Spleen (tissue), 13 donors: ENCODE measurements around the gene TJP1. TPM values are rescaled to one million over a fixed set of nuclear protein-coding genes. Genes with fewer than 3 reads are reported as not detected.

Source experiments
- DNase-seq: peaks from one replicate; pipeline ENCODE4 v3.0.0-alpha.2; 2020
- H3K27ac ChIP-seq, 8 donors: fragments of 200-600 bp; sonication (generic) in 7 of 8; 1 replicate in 4 of 8; 2 replicates in 4 of 8; pipeline versions ENCODE4 v1.5.0 to v1.8.0; 2016 to 2021; ENCODE audit warnings: inconsistent platforms in 4 of 8, mild to moderate bottlenecking in 4 of 8, moderate library complexity in 1 of 8
- H3K27me3 ChIP-seq, 7 donors: fragments of 200-600 bp; sonication (generic) in 6 of 7; replicated peaks in 1 of 7; 1 replicate in 4 of 7; 2 replicates in 3 of 7; pipeline versions ENCODE4 v1.5.0 to v1.8.0; 2016 to 2021; ENCODE audit warnings: inconsistent platforms in 3 of 7, mild to moderate bottlenecking in 1 of 7
- H3K36me3 ChIP-seq, 6 donors: fragments of 200-600 bp; sonication (generic) in 5 of 6; 1 replicate in 4 of 6; 2 replicates in 2 of 6; pipeline versions ENCODE4 v1.5.0 to v1.8.0; 2016 to 2021; ENCODE audit warnings: inconsistent platforms in 2 of 6
- H3K4me1 ChIP-seq, 6 donors: fragments of 200-600 bp; sonication (generic) in 5 of 6; 1 replicate in 3 of 6; 2 replicates in 3 of 6; pipeline versions ENCODE4 v1.5.0 to v1.8.0; 2016 to 2021; ENCODE audit warnings: inconsistent platforms in 3 of 6
- H3K4me3 ChIP-seq, 8 donors: fragments of 200-600 bp; sonication (generic) in 7 of 8; 1 replicate in 4 of 8; 2 replicates in 4 of 8; pipeline versions ENCODE4 v1.5.0 to v1.8.0; 2016 to 2021; ENCODE audit warnings: inconsistent platforms in 4 of 8, mild to moderate bottlenecking in 4 of 8, moderate library complexity in 2 of 8
- H3K9me3 ChIP-seq, 8 donors: fragments of 200-600 bp; sonication (generic) in 7 of 8; 1 replicate in 4 of 8; 2 replicates in 4 of 8; pipeline versions ENCODE4 v1.5.0 to v1.8.0; 2016 to 2021; ENCODE audit warnings: inconsistent platforms in 4 of 8
- CTCF ChIP-seq, 11 experiments: fragments of 200-600 bp in 7 of 11; fragments of 450-650 bp in 4 of 11; sonication (generic) in 4 of 11; IDR thresholded peaks in 8 of 11; conservative IDR thresholded peaks in 3 of 11; 1 replicate in 7 of 11; 2 replicates in 4 of 11; pipeline versions ENCODE4 v1.4.0 to v1.8.0; 2016 to 2021; ENCODE audit warnings: antibody characterized with exemption in 11 of 11, inconsistent platforms in 4 of 11, mild to moderate bottlenecking in 1 of 11
- POLR2A ChIP-seq, 3 donors: fragments of 450-650 bp; IDR thresholded peaks; one replicate each; pipeline ENCODE4 v1.5.1; 2017; ENCODE audit warnings: antibody characterized with exemption in 3 of 3, mild to moderate bottlenecking in 1 of 3
- POLR2AphosphoS5 ChIP-seq, 3 donors: sonication (generic); formaldehyde crosslinking; IDR thresholded peaks; one replicate each; pipeline ENCODE4 v1.5.1; 2017; ENCODE audit warnings: antibody characterized with exemption in 3 of 3
- WGBS, 5 donors: extraction: QIAGEN DNeasy Blood & Tissue Kit in 3 of 5; methylation state at CpG; one replicate each; pipeline versions ENCODE4 v1.1.5 to v1.1.7; 2013 to 2018; 5-methylcytosine and 5-hydroxymethylcytosine counted together
- intact Hi-C: fragments of 100-400 bp; cut with DNase I; formaldehyde crosslinking; loops from one replicate; pipeline ENCODE4 v1.15.0; 2023; ENCODE audit warnings: low total_unique reads
- long read RNA-seq, 2 donors: transcript quantifications; one replicate each; lab custom pipeline, GENCODE V29; 2026
- polyA plus RNA-seq, 3 donors: library from polyadenylated mRNA; stranded (reverse); fragments of 200-250 nt; gene quantifications; one replicate each; pipeline ENCODE4 v1.2.1, GENCODE V29; 2013
- total RNA-seq, 7 donors: library from RNA; depleted of rRNA in 3 of 7; stranded (reverse); fragments of >200 nt in 3 of 7; fragmentation: NEBNext Ultra II Directional in 4 of 7; extraction: Animal tissue kit (Norgen Biotek cat#: 25700) in 4 of 7; gene quantifications; one replicate each; pipeline versions ENCODE4 v1.1.0 to v1.2.1, GENCODE V29; 2016 to 2021
- donor health status: healthy with polysubstance abuse.
- donor health status: DM: no; HTN: no; CAD: no; lungs with moderate emphysema.
- donor health status: DM: no; HTN: no; CAD: no.
- donor health status: Bipolar disorder and iron deficiency.
- donor health status: healthy.
- donor health status: DM: no; HTN: no; CAD: no.
- donor health status: DM: yes; HTN: yes; CAD: no.

The TJP1 gene
- 10 to 100 TPM; 39.0 to 71.8 (median 55.7) TPM for total RNA-seq
- polyA plus RNA-seq, result 1 to 10 TPM; 2.9 to 8.2 (median 3.7) TPM
- long read RNA-seq, donor 1, partial matches to known transcripts, result 12 of 14 reads
- long read RNA-seq, donor 1, other reads (novel, unspliced or antisense), result 0 of 14 reads
- long read RNA-seq, donor 2, partial matches to known transcripts, result 0 of 1 reads
- long read RNA-seq, donor 2, other reads (novel, unspliced or antisense), result 0 of 1 reads

- peaks cover 0 to 25% (median 2%) of the 10 kb centered on the region in 8 donors for H3K9me3 ChIP-seq
- 1 to 5% (median 1%) methylated on average over 31 to 80 of the region's 80 CpGs for WGBS, 5 donors
- peaks cover 3 to 38% (median 19%) of the 10 kb centered on the region in 6 donors for H3K4me1 ChIP-seq
- TF ChIP-seq POLR2A (IDR thresholded peaks at IDR 0.05) (peak in 1 of 3 donors; percentile 13), POLR2AphosphoS5 (IDR thresholded peaks at IDR 0.05) (peak; percentile 67 to 91 (median 86)), CTCF (IDR thresholded peaks at IDR 0.05 in 8 of 11, conservative IDR thresholded peaks at IDR 0.05 in 3 of 11) (no peak)
- no peaks in the 10 kb centered on the region for H3K36me3 ChIP-seq
- H3K4me3 ChIP-seq, result peak within 1 kb of the TSS; percentile 42 to 74 (median 50)
- H3K27me3 ChIP-seq, result peaks cover 0 to 85% (median 34%) of the 10 kb centered on the region in 7 donors
- DNase-seq, result no peak
- intact Hi-C loops, result no loop called here
- H3K27ac ChIP-seq, result peak within 1 kb of the TSS; percentile 71 to 94 (median 88)
Observed at GRCh38 chr15:29822100-29822683, at the start of gene TJP1. TJP1 (minus strand) TSS chr15:29822468; CDS start chr15:29822028, 440 bp downstream.

- Histone ChIP-seq H3K4me3 (no peak overlapping the region), H3K4me1 (peaks cover 0 to 17% (median 6%) of the 10 kb centered on the region in 6 donors), H3K27me3 (no peaks in the 10 kb centered on the region), H3K27ac (peak overlapping the region in 6 of 8 donors; percentile 13 to 67 (median 57)), H3K9me3 (no peaks in the 10 kb centered on the region), H3K36me3 (no peaks in the 10 kb centered on the region)
- TF ChIP-seq POLR2AphosphoS5 (IDR thresholded peaks at IDR 0.05), result peak; percentile 20 to 50 (median 33)
- TF ChIP-seq CTCF (IDR thresholded peaks at IDR 0.05 in 8 of 11, conservative IDR thresholded peaks at IDR 0.05 in 3 of 11), result no peak
- WGBS, 5 donors, result 57 to 75% (median 66%) methylated on average over 14 to 19 of the region's 19 CpGs
- intact Hi-C loops, result no loop called here
- no peak for DNase-seq
Observed at GRCh38 chr15:29871401-29871800, 49.1 kb upstream of the TJP1 start.

GRCh38 chr15:29870495-29871151, 48.4 kb upstream of the TJP1 start:
- H3K4me1 ChIP-seq, result peaks cover 0 to 17% (median 6%) of the 10 kb centered on the region in 6 donors
- H3K27me3 ChIP-seq, result no peaks in the 10 kb centered on the region
- peak overlapping the region in 7 of 8 donors; percentile 13 to 67 (median 54) for H3K27ac ChIP-seq
- intact Hi-C loops, result no loop called here
- DNase-seq, result no peak
- no peaks in the 10 kb centered on the region for H3K36me3 ChIP-seq
- no peak overlapping the region for H3K4me3 ChIP-seq
- no peaks in the 10 kb centered on the region for H3K9me3 ChIP-seq
- TF ChIP-seq CTCF (IDR thresholded peaks at IDR 0.05 in 8 of 11, conservative IDR thresholded peaks at IDR 0.05 in 3 of 11), result no peak
- TF ChIP-seq POLR2AphosphoS5 (IDR thresholded peaks at IDR 0.05), result peak in 2 of 3 donors; percentile 6 to 48
- 32 to 55% (median 46%) methylated on average over 11 of the region's 11 CpGs for WGBS, 5 donors
